HL-60 (cell line): ENCODE data around the gene GMFB.
A peak's percentile ranks its signal among the peaks of the same experiment; 100 is the strongest.
"Not testable (repeated sequence)": the region's sequence is repeated elsewhere in the genome, so short reads cannot be mapped to it uniquely, and the experiment has no call there.

ENCODE experiments used
- DNase-seq, 2 experiments: peaks; one replicate each; pipeline ENCODE4 v3.0.0-alpha.2; 2010 to 2020; ENCODE audit warnings: low read depth in 1 of 2, low spot score in 1 of 2
- H3K27ac ChIP-seq: fragments of 250-450 bp; sonication (Bioruptor Pico); replicated peaks from 2 replicates; pipeline ENCODE4 v1.5.1; 2020; ENCODE audit warnings: mild to moderate bottlenecking, moderate library complexity
- H3K27me3 ChIP-seq: fragments of 250-450 bp; sonication (Bioruptor Pico); 2 replicates; pipeline ENCODE4 v1.5.1; 2021; ENCODE audit warnings: mild to moderate bottlenecking, moderate library complexity; ENCODE audit not compliant: insufficient read depth, poor library complexity, severe bottlenecking
- H3K4me3 ChIP-seq: replicated peaks from 2 replicates; pipeline ENCODE4 v1.5.1; 2011; ENCODE audit warnings: mild to moderate bottlenecking, control low read depth, low read length; ENCODE audit not compliant: insufficient read depth
- GABPA ChIP-seq: IDR thresholded peaks from 2 replicates; pipeline ENCODE4 v1.6.1; 2012; ENCODE audit warnings: low read depth
- POLR2AphosphoS5 ChIP-seq: IDR thresholded peaks from 2 replicates; pipeline ENCODE4 v1.6.1; 2012; ENCODE audit warnings: low read depth
- SPI1 ChIP-seq: IDR thresholded peaks from 2 replicates; pipeline ENCODE4 v1.6.1; 2012; ENCODE audit warnings: low read depth, mild to moderate bottlenecking, borderline replicate concordance
- TF ChIP-seq, protein P1 (sequence below): IDR thresholded peaks from one replicate; pipeline ENCODE4 v1.5.1; 2011; ENCODE audit warnings: low read length, control low read depth, inconsistent platforms; ENCODE audit not compliant: insufficient read depth
- TF ChIP-seq, protein P2 (sequence below): IDR thresholded peaks from 2 replicates; pipeline ENCODE4 v1.6.1; 2012; ENCODE audit warnings: low read depth; ENCODE audit not compliant: insufficient replicate concordance

The GMFB gene

DNA sequence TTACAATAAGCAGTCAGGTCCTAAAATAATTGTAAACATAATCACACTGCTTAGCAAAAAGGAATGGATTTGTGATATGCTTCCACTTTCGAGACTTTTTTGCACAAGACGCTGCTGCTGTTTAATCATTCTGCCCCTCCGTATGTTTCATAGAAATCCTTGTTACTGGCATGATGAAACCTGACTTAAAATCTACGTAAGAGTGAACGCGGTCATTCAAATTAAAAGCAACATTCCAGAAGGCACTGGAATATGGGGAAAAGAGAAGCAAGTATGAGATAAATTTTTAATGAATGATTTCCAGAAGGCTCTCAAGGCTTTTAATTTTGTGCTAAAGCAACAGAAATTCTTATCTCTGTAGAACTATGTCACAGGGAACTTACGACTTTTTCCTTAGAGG is 48.7 kb downstream of the GMFB start:
- DNase-seq, result no peak
- Histone ChIP-seq H3K27ac (peak overlapping the region; percentile 45), H3K4me3 (peak overlapping the region; percentile 66), H3K27me3 (no peaks in the 10 kb centered on the region)
- TF ChIP-seq POLR2AphosphoS5, result no peak
- no peak for TF ChIP-seq SPI1
- TF ChIP-seq, protein P1, sequence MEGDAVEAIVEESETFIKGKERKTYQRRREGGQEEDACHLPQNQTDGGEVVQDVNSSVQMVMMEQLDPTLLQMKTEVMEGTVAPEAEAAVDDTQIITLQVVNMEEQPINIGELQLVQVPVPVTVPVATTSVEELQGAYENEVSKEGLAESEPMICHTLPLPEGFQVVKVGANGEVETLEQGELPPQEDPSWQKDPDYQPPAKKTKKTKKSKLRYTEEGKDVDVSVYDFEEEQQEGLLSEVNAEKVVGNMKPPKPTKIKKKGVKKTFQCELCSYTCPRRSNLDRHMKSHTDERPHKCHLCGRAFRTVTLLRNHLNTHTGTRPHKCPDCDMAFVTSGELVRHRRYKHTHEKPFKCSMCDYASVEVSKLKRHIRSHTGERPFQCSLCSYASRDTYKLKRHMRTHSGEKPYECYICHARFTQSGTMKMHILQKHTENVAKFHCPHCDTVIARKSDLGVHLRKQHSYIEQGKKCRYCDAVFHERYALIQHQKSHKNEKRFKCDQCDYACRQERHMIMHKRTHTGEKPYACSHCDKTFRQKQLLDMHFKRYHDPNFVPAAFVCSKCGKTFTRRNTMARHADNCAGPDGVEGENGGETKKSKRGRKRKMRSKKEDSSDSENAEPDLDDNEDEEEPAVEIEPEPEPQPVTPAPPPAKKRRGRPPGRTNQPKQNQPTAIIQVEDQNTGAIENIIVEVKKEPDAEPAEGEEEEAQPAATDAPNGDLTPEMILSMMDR, result no peak
- TF ChIP-seq, protein P2, sequence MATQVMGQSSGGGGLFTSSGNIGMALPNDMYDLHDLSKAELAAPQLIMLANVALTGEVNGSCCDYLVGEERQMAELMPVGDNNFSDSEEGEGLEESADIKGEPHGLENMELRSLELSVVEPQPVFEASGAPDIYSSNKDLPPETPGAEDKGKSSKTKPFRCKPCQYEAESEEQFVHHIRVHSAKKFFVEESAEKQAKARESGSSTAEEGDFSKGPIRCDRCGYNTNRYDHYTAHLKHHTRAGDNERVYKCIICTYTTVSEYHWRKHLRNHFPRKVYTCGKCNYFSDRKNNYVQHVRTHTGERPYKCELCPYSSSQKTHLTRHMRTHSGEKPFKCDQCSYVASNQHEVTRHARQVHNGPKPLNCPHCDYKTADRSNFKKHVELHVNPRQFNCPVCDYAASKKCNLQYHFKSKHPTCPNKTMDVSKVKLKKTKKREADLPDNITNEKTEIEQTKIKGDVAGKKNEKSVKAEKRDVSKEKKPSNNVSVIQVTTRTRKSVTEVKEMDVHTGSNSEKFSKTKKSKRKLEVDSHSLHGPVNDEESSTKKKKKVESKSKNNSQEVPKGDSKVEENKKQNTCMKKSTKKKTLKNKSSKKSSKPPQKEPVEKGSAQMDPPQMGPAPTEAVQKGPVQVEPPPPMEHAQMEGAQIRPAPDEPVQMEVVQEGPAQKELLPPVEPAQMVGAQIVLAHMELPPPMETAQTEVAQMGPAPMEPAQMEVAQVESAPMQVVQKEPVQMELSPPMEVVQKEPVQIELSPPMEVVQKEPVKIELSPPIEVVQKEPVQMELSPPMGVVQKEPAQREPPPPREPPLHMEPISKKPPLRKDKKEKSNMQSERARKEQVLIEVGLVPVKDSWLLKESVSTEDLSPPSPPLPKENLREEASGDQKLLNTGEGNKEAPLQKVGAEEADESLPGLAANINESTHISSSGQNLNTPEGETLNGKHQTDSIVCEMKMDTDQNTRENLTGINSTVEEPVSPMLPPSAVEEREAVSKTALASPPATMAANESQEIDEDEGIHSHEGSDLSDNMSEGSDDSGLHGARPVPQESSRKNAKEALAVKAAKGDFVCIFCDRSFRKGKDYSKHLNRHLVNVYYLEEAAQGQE, result no peak
- no peak for TF ChIP-seq GABPA

DNA sequence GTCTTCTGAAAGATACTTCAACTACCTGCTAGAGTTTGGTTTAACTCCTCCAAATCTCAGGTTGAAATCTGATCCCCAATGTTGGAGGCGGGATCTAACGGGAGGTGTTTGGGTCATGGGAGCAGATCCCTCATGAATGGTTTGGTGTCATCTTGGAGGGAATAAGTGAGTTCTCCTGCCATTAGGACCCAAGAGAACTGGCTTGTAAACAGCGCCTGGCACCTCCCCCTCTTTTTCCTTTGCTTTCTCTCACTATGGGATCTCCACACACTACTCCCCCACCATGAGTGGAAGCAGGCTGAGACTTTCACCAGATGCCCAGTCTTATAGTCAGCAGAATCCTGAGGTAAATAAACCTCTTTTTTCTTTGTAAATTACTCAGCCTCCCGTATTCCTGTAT is 50.1 kb downstream of the GMFB start:
- H3K4me3 ChIP-seq, result no peak overlapping the region

DNA sequence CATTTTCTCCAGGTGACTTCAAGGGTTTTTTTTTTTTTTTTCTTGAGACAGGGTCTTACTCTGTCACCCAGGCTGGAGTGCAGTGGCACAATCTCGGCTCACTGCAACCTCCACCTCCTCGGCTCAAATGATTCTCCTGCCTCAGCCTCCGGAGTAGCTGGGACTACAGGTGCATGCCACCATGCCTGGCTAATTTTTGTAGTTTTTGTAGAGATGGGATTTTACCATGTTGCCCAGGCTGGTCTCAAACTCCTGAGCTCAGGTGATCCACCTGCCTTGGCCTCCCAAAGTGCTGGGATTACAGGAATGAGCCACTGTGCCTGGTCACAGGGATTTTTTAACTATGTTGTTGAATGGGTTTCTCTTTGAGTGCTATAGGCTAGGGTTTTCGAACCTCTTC is 50.8 kb downstream of the GMFB start:
- H3K27ac ChIP-seq, H3K4me3 ChIP-seq, H3K27me3 ChIP-seq, DNase-seq: not testable (repeated sequence)

More for the DNA sequence above, 50.1 kb downstream of the GMFB start:
- TF ChIP-seq GABPA (no peak), SPI1 (no peak), POLR2AphosphoS5 (no peak)
- TF ChIP-seq, protein P1, result no peak
- TF ChIP-seq, protein P2, result no peak
- H3K27me3 ChIP-seq, result no peaks in the 10 kb centered on the region
- DNase-seq, result no peak
- H3K27ac ChIP-seq, result no peak overlapping the region

DNA sequence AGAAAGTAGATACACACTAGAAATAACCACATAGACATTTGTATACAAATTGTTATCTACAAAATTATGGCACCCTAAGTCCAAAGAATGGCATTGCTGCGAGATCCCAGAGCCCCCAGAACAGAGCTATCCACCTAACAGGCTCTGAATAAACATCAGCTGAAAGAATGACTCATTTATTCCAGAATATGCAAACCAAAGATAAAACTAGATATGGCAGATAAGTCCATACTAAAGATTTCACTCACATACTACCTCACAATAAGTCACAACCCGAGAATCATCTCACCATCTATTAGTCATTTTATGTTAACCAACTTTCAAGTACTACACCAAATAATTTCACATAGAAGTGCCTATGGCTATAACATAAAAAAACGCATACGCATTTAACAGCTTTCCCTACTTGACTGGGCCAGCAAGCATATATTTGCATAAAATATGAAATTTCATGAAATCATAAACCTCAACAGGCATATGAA is 53.2 kb downstream of the GMFB start:
- H3K27ac ChIP-seq, result no peak overlapping the region
- TF ChIP-seq POLR2AphosphoS5 (no peak), SPI1 (no peak), GABPA (no peak)
- TF ChIP-seq, protein P1, result no peak
- TF ChIP-seq, protein P2, result no peak
- DNase-seq, result no peak
- H3K4me3 ChIP-seq, result no peak overlapping the region
- H3K27me3 ChIP-seq, result no peaks in the 10 kb centered on the region
